ENCODE measurements around the gene FHOD3.

GRCh38 chr18:36250827-36251226, 46.7 kb upstream of the FHOD3 start:
- TF ChIP-seq CTCF (IDR thresholded peaks at IDR 0.05; ENCODE audit: low read depth, low read length) (no peak), MAX (IDR thresholded peaks at IDR 0.05; ENCODE audit: low read depth, low read length) (no peak)
